Left ventricle myocardium inferior (tissue), 1 donor: ENCODE measurements around the gene MBD2. TPM values are rescaled to one million over a fixed set of nuclear protein-coding genes. Genes with fewer than 3 reads are reported as not detected.
"Not testable (repeated sequence)": the region's sequence is repeated elsewhere in the genome, so short reads cannot be mapped to it uniquely, and the experiment has no call there.

Experiments used
- DNase-seq: peaks from one replicate; pipeline ENCODE4 v3.0.0-alpha.2; 2020
- H3K27ac ChIP-seq: fragments of 200-600 bp; replicated peaks from 2 replicates; pipeline ENCODE4 v1.8.0; 2021
- H3K27me3 ChIP-seq: fragments of 200-600 bp; 2 replicates; pipeline ENCODE4 v1.8.0; 2021; ENCODE audit warnings: low read depth
- H3K36me3 ChIP-seq: fragments of 200-600 bp; 2 replicates; pipeline ENCODE4 v1.8.0; 2021
- H3K4me1 ChIP-seq: fragments of 200-600 bp; 2 replicates; pipeline ENCODE4 v1.8.0; 2021
- H3K4me3 ChIP-seq: fragments of 200-600 bp; 2 replicates; pipeline ENCODE4 v1.8.0; 2021; ENCODE audit warnings: mild to moderate bottlenecking, moderate library complexity
- H3K9me3 ChIP-seq: fragments of 200-600 bp; replicated peaks from 2 replicates; pipeline ENCODE4 v1.8.0; 2021
- intact Hi-C: fragments of 100-400 bp; cut with micrococcal nuclease; formaldehyde crosslinking; loops from one replicate; pipeline ENCODE4 v1.11.0; 2022
- total RNA-seq: library from RNA; stranded (reverse); fragmentation: NEBNext Ultra II Directional; extraction: Animal tissue kit (Norgen Biotek cat#: 25700); gene quantifications from one replicate; pipeline ENCODE4 v1.2.1, GENCODE V29; 2021
- TF ChIP-seq, protein P1 (sequence below): fragments of 200-600 bp; IDR thresholded peaks from 2 replicates; pipeline ENCODE4 v1.8.0; 2021; ENCODE audit warnings: antibody characterized with exemption, mild to moderate bottlenecking, borderline replicate concordance
- donor health status: DM: no; HTN: yes; CAD: no; lungs with severe emphysema.

Gene MBD2
- total RNA-seq, 1 donor from 2014 or later: 43.7 TPM

DNA sequence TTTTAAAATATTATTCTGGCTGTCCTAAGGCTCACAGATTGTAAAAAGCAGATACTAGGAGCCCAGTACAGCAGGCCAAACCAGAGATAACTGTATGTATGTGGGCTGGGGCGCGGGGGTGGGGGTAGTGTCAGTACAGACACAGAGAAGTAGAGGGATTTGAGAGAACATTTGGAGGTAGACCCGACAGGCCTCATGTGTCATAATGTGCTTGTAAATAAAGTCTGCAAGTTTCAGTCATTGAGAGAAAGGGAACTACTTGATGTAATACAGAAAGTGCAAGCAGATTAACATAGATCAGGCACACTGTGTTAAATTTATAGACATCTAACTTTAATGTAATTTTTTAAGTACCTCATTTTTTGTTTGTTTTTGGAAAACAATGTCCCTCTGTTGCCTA lies 37.4 kb upstream of the MBD2 start:
- no peak for DNase-seq
- Histone ChIP-seq H3K4me3 (no peak overlapping the region), H3K36me3 (no peaks in the 10 kb centered on the region), H3K4me1 (no peaks in the 10 kb centered on the region), H3K27ac (no peak overlapping the region), H3K9me3 (no peaks in the 10 kb centered on the region), H3K27me3 (no peaks in the 10 kb centered on the region)
- intact Hi-C loops: no loop called here
- TF ChIP-seq, protein P1, sequence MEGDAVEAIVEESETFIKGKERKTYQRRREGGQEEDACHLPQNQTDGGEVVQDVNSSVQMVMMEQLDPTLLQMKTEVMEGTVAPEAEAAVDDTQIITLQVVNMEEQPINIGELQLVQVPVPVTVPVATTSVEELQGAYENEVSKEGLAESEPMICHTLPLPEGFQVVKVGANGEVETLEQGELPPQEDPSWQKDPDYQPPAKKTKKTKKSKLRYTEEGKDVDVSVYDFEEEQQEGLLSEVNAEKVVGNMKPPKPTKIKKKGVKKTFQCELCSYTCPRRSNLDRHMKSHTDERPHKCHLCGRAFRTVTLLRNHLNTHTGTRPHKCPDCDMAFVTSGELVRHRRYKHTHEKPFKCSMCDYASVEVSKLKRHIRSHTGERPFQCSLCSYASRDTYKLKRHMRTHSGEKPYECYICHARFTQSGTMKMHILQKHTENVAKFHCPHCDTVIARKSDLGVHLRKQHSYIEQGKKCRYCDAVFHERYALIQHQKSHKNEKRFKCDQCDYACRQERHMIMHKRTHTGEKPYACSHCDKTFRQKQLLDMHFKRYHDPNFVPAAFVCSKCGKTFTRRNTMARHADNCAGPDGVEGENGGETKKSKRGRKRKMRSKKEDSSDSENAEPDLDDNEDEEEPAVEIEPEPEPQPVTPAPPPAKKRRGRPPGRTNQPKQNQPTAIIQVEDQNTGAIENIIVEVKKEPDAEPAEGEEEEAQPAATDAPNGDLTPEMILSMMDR: no peak

DNA sequence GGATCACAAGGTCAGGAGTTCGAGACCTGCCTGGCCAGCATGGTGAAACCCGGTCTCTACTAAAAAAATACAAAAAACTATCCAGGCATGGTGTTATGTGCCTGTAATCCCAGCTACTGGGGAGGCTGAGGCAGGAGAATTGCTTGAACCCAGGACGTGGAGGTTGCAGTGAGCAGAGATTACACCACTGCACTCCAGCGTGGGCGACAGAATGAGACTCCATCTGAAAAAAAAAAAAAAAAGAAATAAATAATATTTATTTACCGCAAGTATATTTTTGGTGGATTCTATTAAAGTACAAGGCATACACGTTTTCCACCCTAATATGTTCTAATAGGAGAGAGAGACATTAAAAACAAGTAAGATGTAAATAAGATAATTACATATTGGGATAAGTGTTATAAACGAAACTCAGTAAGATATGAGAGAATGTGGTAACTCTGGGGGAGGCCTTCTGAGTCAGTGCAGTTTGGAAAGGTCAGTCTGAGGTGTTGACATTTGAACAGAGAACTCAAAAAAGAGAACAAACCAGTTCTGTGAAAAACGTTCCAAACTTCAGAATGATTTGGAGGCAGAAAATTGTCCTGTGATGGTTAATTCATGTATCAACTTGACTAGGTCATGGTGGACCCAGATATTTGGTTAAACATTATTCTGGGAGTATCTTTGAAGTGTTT lies 36.1 kb upstream of the MBD2 start:
- H3K4me1 ChIP-seq: no peaks in the 10 kb centered on the region
- H3K4me3 ChIP-seq: no peak overlapping the region
- no peak for DNase-seq
- no peaks in the 10 kb centered on the region for H3K9me3 ChIP-seq
- no peaks in the 10 kb centered on the region for H3K27me3 ChIP-seq
- H3K27ac ChIP-seq: peak overlapping the region; percentile 2
- TF ChIP-seq, protein P1: no peak
- intact Hi-C loops: no loop called here
- no peaks in the 10 kb centered on the region for H3K36me3 ChIP-seq

DNA sequence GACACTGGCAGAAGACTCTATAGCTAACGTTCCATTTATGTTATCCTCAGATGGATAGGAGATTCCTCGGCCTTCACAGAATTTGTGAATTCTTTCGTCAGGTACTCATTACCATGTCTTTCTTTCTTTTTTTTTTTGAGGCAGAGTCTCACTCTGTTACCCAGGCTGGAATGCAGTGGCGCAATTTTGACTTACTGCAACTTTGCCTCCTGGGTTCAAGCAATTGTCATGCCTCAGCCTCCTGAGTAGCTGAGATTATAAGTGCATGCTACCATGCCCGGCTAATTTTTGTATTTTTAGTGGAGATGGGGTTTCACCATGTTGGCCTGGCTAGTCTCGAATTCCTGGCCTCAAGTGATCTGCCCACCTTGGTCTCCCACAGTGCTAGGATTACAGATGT lies 33.3 kb upstream of the MBD2 start:
- H3K36me3 ChIP-seq, H3K9me3 ChIP-seq, H3K4me1 ChIP-seq, intact Hi-C loops, H3K4me3 ChIP-seq, H3K27me3 ChIP-seq, DNase-seq: not testable (repeated sequence)
- H3K27ac ChIP-seq: peak overlapping the region; percentile 39

DNA sequence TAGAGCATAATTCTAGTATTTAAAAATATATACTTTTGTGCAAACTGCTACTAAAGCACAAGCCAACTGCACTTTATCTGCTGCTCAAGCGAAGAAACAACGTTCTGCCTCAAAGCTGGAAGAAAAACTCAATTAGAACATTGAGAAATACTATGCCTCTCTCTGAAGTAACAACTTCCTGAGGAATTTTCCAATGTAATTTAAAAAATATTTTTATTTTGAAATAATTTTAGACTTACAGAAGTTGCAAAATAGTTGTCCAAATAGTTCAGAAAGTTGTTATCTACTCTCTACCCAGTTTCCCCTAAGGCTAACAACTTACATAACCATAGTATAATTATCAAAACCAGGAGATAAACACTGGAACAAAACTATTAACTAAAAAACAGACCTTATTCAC lies 32.5 kb upstream of the MBD2 start:
- no peaks in the 10 kb centered on the region for H3K27me3 ChIP-seq
- H3K4me1 ChIP-seq: peaks cover 5% of the 10 kb centered on the region
- no peak overlapping the region for H3K4me3 ChIP-seq
- H3K27ac ChIP-seq: peak overlapping the region; percentile 39
- TF ChIP-seq, protein P1: no peak
- no peak for DNase-seq
- intact Hi-C loops: no loop called here
- H3K36me3 ChIP-seq: no peaks in the 10 kb centered on the region
- no peaks in the 10 kb centered on the region for H3K9me3 ChIP-seq

DNA sequence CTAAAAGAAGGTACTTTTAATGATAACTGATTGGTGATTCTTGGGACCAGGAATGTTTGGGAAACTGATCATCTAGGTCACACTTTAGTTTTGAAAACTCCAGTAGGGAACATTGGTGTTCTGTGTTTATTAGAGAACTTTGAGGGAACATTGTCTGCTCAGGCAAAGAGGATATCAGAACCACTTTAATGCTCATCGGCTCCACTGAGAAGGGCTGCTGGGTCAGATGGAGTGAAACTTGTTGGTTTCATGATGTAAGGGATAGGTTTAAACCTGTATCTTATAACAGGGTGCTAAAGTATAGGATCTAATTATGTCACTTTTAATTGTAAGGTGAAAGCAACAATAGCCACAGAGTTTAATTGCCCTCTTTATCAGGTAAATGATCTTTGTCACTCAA lies 30.7 kb upstream of the MBD2 start:
- Histone ChIP-seq H3K4me1 (peaks cover 22% of the 10 kb centered on the region), H3K36me3 (no peaks in the 10 kb centered on the region), H3K27me3 (no peaks in the 10 kb centered on the region), H3K27ac (no peak overlapping the region), H3K9me3 (no peaks in the 10 kb centered on the region), H3K4me3 (no peak overlapping the region)
- intact Hi-C loops: no loop called here
- TF ChIP-seq, protein P1: no peak
- DNase-seq: no peak

DNA sequence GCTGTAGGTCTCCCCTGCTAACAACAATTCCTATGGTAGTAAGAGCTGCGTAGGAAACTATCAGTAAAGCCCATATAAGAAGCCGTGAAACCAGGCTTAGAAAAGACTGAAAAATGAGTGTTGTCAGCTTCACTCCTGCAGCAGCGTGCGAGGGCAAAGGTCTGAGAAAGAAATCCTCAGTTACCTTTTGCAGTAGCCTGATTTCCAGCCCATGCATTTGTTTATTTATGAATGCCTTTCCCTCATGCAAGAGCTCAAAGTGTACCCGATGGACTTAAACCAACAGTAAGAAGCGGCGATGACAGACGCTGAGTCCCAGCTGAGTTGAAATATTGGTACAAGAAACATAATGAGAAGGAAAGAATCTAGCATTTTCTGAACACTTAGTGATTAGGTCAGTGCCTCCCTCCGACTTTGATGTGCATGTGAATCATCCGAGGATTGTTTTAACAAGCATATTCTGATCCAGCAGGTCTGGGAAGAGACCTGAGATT lies 29.8 kb upstream of the MBD2 start:
- no peaks in the 10 kb centered on the region for H3K27me3 ChIP-seq
- intact Hi-C loops: no loop called here
- H3K4me3 ChIP-seq: no peak overlapping the region
- TF ChIP-seq, protein P1: no peak
- H3K4me1 ChIP-seq: peaks cover 27% of the 10 kb centered on the region
- H3K27ac ChIP-seq: no peak overlapping the region
- no peak for DNase-seq
- H3K36me3 ChIP-seq: no peaks in the 10 kb centered on the region
- H3K9me3 ChIP-seq: no peaks in the 10 kb centered on the region
